ENCODE measurements around the gene TGM1. TPM values are rescaled to one million over a fixed set of nuclear protein-coding genes. Genes with fewer than 3 reads are reported as not detected.

The TGM1 gene
- polyA plus RNA-seq, 1 of the 3 experiments (the other 2 are of a cell fraction) = 2.7 TPM

DNA sequence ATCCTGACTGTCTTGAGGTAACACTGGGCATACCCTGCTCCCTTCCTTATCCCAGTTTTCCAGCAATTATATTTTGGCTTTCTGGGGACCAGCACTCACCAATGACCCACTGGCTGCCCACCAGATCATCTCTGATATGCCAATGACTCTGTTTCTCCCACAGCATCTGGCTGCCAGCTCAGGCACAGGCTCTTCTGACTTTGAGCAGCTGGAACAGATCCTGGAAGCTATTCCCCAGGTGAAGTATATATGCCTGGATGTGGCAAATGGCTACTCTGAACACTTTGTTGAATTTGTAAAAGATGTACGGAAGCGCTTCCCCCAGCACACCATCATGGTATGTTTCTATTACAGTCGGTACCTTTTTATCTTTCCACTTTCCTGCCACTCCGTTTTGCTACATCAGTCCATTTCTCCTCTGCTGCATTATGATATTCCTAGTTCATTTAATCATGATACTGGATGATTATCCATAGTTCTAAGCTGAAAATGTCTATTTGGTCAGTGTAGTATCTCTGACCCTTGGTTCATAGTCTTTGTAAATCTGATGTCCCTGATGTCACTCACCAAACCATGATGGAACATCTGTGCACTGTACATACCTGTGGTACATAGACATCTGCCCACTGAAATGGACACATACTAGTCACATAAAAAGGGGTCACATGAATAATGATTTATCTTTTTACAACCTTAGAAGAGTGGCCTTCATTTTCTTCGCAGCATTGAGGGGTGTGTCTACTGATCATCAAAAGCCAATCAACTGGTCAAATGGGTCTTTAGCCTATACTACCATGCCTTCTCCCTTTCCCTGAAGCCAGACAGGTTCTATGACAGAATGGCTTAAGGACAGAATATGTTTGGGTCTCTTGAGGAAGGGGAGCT is 26.9 kb downstream of the TGM1 start:
- H3K27me3 ChIP-seq (ENCODE audit: insufficient read depth) = no peaks in the 10 kb centered on the region

More for the DNA sequence above, 26.9 kb downstream of the TGM1 start:
- no peak for DNase-seq
- H3K9me3 ChIP-seq = no peaks in the 10 kb centered on the region
- no peak overlapping the region for H3K4me2 ChIP-seq
- H4K20me1 ChIP-seq (ENCODE audit: insufficient read depth) = no peaks in the 10 kb centered on the region
- no peaks in the 10 kb centered on the region for H3K9me2 ChIP-seq
- TF ChIP-seq, protein P1, sequence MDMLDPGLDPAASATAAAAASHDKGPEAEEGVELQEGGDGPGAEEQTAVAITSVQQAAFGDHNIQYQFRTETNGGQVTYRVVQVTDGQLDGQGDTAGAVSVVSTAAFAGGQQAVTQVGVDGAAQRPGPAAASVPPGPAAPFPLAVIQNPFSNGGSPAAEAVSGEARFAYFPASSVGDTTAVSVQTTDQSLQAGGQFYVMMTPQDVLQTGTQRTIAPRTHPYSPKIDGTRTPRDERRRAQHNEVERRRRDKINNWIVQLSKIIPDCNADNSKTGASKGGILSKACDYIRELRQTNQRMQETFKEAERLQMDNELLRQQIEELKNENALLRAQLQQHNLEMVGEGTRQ (IDR thresholded peaks at IDR 0.05; ENCODE audit: borderline replicate concordance, low read depth, low read length) = no peak
- TF ChIP-seq POLR2AphosphoS5 (IDR thresholded peaks at IDR 0.05; ENCODE audit: low read depth, low read length) = no peak
- no peak for TF ChIP-seq SIN3A (IDR thresholded peaks at IDR 0.05; ENCODE audit: borderline replicate concordance, low read depth, low read length)
- no peak for TF ChIP-seq EP300 (IDR thresholded peaks at IDR 0.05; ENCODE audit: borderline replicate concordance in 1 of 2, low read depth in 1 of 2, low read length in 1 of 2)
- TF ChIP-seq, protein P2, sequence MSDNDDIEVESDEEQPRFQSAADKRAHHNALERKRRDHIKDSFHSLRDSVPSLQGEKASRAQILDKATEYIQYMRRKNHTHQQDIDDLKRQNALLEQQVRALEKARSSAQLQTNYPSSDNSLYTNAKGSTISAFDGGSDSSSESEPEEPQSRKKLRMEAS (IDR thresholded peaks at IDR 0.05; ENCODE audit: low read depth) = no peak
- TF ChIP-seq CHD2 (IDR thresholded peaks at IDR 0.05; ENCODE audit: low read length, partially characterized antibody) = no peak
- no peak for TF ChIP-seq ELF1 (IDR thresholded peaks at IDR 0.05)
- TF ChIP-seq YY1 (IDR thresholded peaks at IDR 0.05; ENCODE audit: low read depth) = no peak
- no peak for TF ChIP-seq SMC3 (IDR thresholded peaks at IDR 0.05; ENCODE audit: low read depth, low read length)
- TF ChIP-seq, protein P3, sequence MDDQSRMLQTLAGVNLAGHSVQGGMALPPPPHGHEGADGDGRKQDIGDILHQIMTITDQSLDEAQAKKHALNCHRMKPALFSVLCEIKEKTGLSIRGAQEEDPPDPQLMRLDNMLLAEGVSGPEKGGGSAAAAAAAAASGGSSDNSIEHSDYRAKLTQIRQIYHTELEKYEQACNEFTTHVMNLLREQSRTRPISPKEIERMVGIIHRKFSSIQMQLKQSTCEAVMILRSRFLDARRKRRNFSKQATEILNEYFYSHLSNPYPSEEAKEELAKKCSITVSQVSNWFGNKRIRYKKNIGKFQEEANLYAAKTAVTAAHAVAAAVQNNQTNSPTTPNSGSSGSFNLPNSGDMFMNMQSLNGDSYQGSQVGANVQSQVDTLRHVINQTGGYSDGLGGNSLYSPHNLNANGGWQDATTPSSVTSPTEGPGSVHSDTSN (IDR thresholded peaks at IDR 0.05) = no peak
- no peak for TF ChIP-seq FOSL2 (IDR thresholded peaks at IDR 0.05; ENCODE audit: borderline replicate concordance, low read depth)
- TF ChIP-seq, protein P4, sequence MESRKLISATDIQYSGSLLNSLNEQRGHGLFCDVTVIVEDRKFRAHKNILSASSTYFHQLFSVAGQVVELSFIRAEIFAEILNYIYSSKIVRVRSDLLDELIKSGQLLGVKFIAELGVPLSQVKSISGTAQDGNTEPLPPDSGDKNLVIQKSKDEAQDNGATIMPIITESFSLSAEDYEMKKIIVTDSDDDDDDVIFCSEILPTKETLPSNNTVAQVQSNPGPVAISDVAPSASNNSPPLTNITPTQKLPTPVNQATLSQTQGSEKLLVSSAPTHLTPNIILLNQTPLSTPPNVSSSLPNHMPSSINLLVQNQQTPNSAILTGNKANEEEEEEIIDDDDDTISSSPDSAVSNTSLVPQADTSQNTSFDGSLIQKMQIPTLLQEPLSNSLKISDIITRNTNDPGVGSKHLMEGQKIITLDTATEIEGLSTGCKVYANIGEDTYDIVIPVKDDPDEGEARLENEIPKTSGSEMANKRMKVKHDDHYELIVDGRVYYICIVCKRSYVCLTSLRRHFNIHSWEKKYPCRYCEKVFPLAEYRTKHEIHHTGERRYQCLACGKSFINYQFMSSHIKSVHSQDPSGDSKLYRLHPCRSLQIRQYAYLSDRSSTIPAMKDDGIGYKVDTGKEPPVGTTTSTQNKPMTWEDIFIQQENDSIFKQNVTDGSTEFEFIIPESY (IDR thresholded peaks at IDR 0.05; ENCODE audit: borderline replicate concordance, low read depth) = no peak
- TF ChIP-seq TEAD4 (IDR thresholded peaks at IDR 0.05; ENCODE audit: borderline replicate concordance, insufficient read depth) = no peak
- TF ChIP-seq GATA2 (CRISPR knock-in tag; IDR thresholded peaks at IDR 0.05) = no peak
- peaks cover 69% of the 10 kb centered on the region for H3K79me2 ChIP-seq (ENCODE audit: insufficient read depth)
- no peak overlapping the region for H3K4me3 ChIP-seq (ENCODE audit: low read depth in 2 of 2, low read length in 1 of 2)
- H3F3A ChIP-seq (replicated peaks; ENCODE audit: insufficient read depth) = peaks cover 13% of the 10 kb centered on the region
- POLR2A ChIA-PET = interaction anchor here (1.1 kb wide), 1 partner anchor 17 kb away, joined by 3 read pairs; no protein-coding TSS in a partner anchor
- no peak overlapping the region for H3K27ac ChIP-seq (ENCODE audit: low read depth in 2 of 2, low read length in 1 of 2)
- H3K9ac ChIP-seq = no peak overlapping the region
- H3K4me1 ChIP-seq (ENCODE audit: control insufficient read depth in 1 of 2, insufficient read depth in 2 of 2, low read depth in 1 of 2, low read length in 1 of 2) = peaks cover 28 to 33% of the 10 kb centered on the region in 2 experiments; a peak in 3 of 4 replicates
- no peak overlapping the region for H2AFZ ChIP-seq (ENCODE audit: low read depth)
- CTCF ChIA-PET = interaction anchor here (1.2 to 12.0 kb wide), 7 partner anchors 20 to 196 kb away, joined by 5 to 191 read pairs (median 10); partner anchors contain the start of genes CHMP4A, CIDEB, DHRS1 and MDP1
- H3K36me3 ChIP-seq (replicated peaks in 1 of 2; ENCODE audit: control insufficient read depth in 1 of 2, insufficient read depth in 2 of 2, low read length in 1 of 2) = peaks cover 52 to 69% of the 10 kb centered on the region in 2 experiments
- 99% methylated on average over 5 of the region's 5 CpGs for WGBS (ENCODE audit: low lambda C conversion rate)

All from SK-N-SH (cell line).